GM21619 (cell line): ENCODE measurements around the gene PLCG2.
"Not testable (repeated sequence)": the region's sequence is repeated elsewhere in the genome, so short reads cannot be mapped to it uniquely, and the experiment has no call there.

ENCODE experiments used
- ATAC-seq: cut with Tn5 transposase; IDR thresholded peaks from one replicate; pipeline ENCODE4 v1.9.1; 2021; ENCODE audit not compliant: unreplicated experiment

PLCG2 gene

DNA sequence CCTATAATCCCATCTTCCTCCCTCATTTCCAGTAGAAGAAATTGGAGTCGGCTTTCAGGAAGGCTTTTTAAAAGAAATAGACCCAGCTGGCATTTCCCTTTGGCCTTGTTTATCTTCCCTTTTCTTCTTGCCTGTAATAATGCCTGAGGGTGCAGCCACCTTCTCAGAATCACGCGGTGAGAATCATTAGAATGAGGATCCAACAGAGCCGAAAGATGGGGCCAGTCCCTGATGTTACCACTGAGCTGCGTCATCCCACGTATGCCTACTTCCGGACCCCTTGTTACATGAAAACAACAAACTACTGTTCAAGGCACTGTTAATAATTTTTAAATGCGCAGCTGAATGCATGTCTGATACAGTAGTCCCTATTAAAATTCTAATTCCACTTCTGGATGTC is 208.0 kb downstream of the PLCG2 start:
- no peak for ATAC-seq

DNA sequence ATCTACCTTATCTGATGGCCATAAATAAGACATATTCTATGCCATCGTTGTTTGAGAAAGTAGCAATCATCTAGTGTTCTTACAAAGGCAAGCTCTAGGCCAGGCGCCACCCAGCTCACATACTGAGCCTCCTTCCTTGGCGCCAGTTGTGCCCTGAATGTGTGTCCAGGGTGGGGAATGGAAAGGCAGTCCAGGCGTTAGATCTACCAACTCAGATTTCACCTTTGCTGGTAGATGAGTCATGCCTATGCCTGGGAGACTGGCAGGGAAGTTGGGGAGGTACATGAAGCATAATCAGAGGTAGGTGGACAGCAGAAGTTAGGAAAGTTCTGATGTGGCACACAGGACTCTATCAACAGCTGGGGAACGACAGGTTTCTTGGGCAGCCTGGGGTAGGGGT is 208.6 kb downstream of the PLCG2 start:
- no peak for ATAC-seq

DNA sequence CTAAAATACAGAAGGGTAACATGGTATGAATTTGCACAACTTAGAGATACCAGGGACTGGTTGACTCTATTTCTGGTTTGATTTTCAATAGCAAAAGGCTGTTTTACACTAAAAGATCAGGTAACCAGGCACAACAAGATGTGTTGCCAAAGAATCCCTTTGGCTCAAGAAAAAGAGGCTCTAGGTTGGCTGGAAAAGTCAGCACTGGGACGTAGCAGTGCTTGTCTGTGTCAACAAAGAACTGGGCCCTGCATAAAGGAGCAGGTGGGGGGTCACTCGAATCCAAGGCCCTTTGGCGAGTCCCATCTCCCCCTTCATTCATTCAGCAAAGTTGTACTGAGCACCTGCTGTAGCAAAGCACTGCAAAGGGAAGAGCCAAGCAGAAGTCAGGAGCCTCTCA is 213.8 kb downstream of the PLCG2 start:
- no peak for ATAC-seq

DNA sequence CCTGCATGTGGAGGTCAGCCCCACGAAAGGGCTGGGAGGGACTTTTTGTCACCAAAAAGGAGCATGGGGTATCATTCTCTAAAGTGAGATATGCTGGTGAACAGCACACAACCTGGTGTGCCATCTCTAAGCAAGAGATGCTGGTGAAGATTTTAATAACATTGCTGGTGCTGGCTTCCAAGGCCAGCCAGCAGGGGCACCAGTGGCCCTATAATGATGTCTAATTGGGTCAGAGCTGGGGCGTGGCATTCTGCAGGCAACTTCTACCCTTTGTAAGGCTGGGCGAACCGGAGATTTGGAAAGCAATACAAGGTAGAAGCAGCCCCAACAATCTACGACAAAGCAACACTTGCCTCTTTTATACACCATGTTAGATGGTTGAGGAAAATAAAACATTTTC is 215.4 kb downstream of the PLCG2 start:
- no peak for ATAC-seq

DNA sequence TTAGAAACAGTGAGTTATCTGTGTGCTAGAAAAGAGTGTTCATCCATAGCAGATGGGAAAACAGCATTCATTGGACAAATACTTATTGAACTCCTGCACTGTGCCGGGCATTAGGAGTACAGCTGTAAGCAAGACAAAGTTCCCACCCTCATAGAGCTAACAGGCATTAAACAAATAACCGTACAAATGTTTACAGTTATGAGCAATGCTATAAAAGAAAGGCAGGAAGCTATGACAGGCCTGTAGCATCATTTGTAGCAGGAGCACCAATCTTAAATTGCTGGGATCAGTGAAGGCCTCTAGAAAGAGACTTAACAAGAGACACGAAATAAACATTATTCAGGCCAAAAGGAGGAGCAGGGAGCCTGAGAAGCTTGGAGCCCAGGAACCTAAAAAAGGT is 216.6 kb downstream of the PLCG2 start:
- no peak for ATAC-seq

DNA sequence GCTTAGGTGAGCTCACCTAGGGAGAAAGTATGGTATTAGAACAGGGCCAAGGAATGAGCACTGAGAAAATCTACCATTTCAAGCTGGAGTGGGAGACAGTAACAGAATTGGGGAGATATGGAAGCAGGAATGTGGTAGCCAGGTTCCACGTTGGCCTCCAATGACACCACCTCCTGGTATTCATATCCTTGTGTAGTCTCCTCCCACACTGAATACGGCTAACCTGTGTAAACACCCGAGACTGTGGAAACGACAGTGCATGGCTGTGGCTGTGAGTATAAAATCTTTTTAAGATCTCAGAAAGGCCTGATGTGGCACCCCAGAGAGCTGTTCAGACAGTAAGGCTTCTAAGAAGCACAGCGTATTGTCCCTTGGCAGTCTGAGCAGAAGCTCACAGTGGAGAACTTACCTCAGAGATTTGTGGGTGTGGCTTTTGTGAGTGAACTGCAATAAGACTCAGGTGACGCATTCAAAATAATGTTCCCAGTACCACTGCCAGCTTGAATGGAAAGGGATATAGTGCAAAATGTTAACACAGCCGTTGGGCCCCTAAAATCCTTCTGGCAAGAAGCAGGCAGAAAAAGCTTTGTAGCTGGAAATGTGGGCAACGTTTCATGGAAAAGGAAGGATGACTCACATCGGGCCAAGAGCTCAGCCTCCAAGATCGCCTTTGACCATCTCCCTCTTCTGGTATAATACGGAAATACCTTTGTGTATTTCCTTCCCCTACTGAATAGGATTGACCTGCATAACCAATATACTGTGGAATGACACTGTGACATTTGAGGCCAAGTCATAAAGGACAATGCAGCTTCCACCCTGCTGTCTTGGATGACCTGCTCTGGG is 217.8 kb downstream of the PLCG2 start:
- ATAC-seq = no peak

DNA sequence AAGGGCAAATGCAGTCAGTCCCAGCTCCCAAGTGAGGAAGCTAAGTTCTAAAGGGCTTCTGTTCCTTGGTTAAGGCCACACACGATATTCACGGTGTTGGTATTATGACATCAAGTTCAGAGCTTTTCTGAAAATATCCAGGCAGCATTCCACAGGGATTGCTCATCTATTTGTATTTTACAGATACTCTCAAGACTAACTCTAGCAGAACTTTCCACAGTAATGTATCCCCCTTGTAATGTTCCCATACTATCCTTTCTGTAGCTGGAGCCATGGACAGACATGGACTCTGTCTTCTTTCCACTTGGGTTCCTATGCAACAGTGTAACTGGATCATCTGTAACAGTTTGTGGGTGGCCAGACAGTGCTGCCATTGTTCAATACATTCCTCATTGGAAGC is 218.6 kb downstream of the PLCG2 start:
- ATAC-seq = no peak

DNA sequence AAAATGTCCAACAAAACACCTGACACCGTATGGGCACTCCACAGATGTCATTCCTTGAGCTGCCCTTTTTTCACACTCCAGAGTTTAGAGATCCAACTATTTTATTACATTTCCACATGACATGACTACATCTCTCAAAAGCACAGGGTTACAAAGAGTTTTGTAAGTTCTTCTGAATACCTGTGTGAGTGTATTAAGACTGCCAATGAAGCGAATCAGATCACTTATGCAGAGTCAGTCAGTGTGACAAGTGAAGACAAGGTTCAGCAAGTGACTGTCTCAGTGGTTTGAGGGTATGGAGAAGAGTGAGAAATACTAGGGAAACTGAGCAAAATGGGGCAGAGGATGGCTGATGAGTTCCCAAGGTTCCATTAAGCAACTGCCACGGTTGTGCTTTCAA is 223.7 kb downstream of the PLCG2 start:
- ATAC-seq = no peak

DNA sequence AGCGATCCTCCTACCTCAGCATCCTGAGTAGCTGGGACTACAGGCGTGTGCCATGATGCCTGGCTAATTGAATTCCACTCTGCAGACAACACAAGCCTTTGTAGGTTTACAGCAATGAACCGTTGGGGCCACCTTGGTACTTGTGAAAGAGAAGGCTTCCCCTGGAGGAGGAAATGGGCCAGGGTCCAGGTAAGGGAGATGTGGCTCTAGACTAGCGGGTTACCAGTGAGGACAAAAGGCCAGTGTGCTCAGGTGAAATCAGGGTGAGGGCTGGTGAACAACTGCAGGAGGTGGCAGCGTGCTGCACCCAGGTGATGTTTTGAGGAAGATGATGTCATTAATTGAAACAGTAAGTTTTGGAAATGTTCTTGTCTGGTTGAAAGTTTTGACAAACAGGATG is 225.5 kb downstream of the PLCG2 start:
- no peak for ATAC-seq

DNA sequence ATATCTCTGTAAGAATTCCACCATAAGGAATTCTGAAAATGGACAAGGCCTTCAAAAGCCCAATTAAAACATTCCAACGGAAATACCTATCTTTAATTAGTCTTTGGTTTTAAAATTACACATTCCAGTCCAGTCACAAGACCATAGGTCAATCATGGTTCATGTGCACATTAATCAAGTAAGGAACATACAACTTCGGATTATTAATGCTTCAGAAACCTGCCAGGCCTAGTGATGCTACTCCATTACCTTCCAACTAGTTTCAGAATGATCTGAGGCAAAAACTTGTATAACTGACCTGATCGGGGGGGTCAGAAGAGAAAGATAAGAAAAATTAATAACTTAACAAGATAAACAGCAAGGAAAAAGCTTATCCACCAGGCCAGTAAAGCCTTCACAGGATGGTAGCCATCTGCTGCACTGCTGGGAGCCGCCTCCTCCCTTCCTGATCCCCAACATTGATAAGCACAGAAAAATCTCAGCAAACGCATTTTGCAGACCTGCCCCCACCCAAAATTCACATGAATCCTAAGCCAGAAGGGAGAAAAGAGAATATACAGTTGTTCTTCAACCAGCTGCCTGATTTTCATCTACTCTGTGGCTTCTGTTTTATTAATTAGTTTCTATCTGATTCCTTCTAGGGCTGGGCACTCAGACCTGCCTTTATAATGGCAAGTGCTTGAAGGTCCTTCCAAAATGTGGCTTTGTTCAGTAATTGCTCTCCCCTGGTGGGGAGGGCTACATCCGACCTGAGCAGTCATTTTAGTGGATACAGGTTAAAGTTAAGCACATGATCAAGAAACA is 226.1 kb downstream of the PLCG2 start:
- ATAC-seq = no peak

DNA sequence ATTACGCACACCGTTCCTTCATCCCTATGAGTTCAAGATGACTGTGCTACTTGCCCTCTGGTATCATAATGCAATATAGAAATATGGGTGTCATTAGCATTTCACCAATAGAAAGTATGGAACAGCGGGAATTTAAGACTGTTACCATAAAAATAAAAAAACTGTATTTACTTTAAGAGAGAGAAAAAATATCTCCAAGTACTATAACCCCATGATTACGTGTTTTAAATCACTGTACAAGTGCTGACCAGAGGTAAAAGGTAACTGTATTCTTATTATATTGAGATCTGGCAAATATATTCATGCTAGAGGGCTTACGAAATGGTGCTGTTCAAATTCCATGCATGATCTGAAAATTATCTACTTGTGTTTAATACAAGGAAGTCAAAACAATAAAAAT is 226.9 kb downstream of the PLCG2 start:
- no peak for ATAC-seq

DNA sequence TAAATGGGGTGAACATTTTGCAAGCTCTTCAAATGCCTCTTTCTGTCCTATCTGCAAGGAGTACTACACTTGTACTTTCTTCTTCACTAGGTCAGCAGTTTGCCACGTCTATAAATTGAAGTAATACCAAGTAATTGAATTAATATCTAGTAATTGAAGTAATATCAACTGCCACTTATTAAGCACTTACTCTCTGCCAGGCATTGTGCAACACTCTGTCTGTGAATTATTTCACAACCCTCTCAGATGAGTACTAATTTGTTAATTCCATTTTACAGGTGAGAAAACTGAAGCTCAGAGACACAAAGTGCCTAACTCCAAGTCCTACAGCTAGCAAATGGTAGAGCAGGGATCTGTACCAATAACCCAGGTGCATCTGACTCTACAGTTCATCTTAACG is 228.1 kb downstream of the PLCG2 start:
- ATAC-seq = no peak

DNA sequence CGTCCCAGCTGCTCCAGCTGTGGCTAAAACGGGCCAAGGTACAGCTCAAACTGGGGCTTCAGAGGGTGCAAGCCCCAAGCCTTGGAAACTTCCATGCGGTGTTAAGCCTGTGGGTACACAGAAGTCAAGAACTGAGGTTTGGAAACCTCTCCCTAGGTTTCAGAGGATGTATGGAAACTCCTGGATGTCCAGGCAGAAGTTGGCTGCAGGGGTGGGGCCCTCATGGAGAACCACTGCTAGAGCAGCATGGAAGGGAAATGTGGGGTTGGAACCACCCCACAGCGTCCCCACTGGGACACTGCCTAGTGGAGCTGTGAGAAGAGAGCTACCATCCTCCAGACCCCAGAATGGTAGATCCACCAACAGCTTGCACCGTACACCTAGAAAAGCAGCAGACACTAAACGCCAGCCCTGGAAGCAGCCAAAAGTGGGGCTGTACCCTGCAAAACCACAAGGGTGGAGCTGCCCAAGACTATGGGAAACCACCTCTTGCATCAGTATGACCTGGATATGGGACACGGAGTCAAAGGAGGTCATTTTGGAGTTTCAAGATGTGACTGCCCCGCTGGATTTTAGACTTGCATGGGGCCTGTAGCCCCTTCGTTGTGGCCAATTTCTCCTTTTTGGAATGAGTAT is 230.0 kb downstream of the PLCG2 start:
- ATAC-seq = no peak

DNA sequence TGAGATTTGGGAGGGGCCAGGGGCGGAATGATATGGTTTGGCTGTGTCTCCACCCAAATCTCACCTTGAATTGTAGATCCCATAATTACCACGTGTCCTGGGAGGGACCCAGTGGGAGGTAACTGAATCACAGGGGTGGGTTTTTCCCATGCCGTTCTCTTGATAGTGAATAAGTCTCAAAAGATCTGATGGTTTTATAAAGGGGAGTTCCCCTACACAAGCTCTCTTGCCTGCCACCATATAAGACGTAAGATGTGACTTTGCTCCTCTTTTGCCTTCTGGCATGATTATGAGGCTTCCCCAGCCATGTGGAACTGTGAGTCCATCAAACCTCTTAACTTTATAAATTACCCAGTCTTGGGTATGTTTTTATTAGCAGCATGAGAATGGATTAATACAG is 230.7 kb downstream of the PLCG2 start:
- not testable (repeated sequence) for ATAC-seq

DNA sequence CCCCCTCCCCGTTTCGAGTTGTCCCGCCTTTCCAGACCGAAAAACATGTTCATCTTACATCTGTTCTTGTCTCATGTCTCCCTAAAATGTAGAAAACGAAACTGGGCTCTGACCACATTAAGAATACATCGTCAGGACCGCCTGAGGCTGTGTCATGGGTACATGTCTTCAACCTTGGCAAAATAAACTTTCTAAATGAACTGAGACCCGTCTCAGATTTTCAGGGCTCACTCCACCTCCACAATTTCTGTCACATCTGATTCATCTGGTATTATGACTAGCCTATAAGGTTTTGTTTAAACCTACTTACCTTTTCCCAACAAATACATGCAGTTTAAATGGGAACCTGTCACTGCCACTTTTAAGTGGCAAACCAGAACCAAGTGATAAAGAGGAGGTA is 231.6 kb downstream of the PLCG2 start:
- no peak for ATAC-seq

DNA sequence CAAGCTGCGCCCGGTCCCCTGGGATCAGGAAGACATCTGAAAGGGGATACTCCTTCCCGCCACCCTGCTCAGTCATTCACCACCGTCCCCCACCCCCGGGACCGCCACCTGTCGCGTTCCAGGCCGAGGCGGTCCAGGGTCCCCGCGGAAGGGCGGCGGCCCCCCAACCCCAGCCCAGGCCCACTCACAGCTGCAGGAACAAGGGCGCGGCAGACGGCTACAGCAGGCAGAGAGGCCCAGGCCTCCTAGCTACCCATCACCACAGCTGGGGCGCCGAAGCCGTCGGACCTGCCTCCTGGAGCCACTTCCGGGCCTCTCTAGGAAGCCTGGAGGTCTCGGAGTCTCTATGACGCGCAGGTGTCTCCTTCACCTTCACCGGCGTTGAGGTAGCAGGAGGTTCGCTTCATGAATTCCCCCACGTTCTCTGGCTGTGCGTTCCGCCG is 232.1 kb downstream of the PLCG2 start, which contains the start of gene SDR42E1:
TSS of gene SDR42E1 (minus strand) at position 272 of the 443 bp plus-strand sequence. CDS start 10,612 bp downstream, outside the sequence.
- ATAC-seq = peak; percentile 98
